ENCODE measurements around the gene WDR1.

GRCh38 chr4:10151182-10151581 lies 34.6 kb upstream of the WDR1 start:
- no peak for TF ChIP-seq POLR2A (IDR thresholded peaks at IDR 0.05)
- TF ChIP-seq CTCF (IDR thresholded peaks at IDR 0.05 in 4 of 5, conservative IDR thresholded peaks at IDR 0.05 in 1 of 5): no peak
